ENCODE data around the gene PKP3. TPM values are rescaled to one million over a fixed set of nuclear protein-coding genes. Genes with fewer than 3 reads are reported as not detected.

The PKP3 gene
- total RNA-seq, 3 donors from 2014 or later: 0.32 to 60.9 (median 36.7) TPM

DNA sequence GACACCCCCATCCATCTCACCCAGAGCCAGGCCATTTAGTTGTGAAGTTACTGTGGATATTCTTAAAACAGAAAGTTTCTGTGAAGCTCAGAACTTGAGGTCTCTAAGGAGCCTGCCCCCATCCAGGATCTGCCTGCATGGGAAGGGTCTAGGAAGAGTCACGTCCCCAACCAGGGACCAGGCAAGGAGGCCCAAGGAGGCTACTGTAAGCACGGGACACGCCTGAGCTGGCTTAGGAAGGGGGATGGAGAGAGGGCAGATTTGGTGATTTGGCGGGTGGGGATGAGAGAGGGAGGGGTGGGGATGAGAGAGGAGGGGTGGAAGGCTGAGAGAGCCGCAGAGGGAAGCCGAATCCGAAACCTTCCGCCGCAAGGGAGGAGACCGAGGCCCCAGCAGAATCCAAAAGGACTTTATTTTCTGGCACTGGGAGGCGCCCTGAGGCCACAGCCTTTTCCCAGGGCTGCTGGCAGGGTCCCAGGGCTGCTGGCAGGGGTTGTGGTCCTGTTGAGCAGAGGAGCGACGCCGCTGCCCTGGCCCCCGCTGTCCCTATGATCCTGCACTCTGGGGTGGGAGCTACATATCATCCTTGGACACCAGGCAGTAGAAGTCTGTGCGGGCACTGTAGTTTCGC is 11.4 kb downstream of the PKP3 start:
- no peak overlapping the region for H3K27ac ChIP-seq
- H3K9me3 ChIP-seq: no peaks in the 10 kb centered on the region
- H3K36me3 ChIP-seq: no peaks in the 10 kb centered on the region
- H3K27me3 ChIP-seq: no peaks in the 10 kb centered on the region
- DNase-seq (ENCODE audit: low spot score in 2 of 2): no peak
- TF ChIP-seq POLR2A (IDR thresholded peaks at IDR 0.05): no peak
- TF ChIP-seq, protein P1, sequence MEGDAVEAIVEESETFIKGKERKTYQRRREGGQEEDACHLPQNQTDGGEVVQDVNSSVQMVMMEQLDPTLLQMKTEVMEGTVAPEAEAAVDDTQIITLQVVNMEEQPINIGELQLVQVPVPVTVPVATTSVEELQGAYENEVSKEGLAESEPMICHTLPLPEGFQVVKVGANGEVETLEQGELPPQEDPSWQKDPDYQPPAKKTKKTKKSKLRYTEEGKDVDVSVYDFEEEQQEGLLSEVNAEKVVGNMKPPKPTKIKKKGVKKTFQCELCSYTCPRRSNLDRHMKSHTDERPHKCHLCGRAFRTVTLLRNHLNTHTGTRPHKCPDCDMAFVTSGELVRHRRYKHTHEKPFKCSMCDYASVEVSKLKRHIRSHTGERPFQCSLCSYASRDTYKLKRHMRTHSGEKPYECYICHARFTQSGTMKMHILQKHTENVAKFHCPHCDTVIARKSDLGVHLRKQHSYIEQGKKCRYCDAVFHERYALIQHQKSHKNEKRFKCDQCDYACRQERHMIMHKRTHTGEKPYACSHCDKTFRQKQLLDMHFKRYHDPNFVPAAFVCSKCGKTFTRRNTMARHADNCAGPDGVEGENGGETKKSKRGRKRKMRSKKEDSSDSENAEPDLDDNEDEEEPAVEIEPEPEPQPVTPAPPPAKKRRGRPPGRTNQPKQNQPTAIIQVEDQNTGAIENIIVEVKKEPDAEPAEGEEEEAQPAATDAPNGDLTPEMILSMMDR (IDR thresholded peaks at IDR 0.05): no peak
- TF ChIP-seq POLR2AphosphoS5 (IDR thresholded peaks at IDR 0.05): no peak
- intact Hi-C loops (cut with DNase I; ENCODE audit: low total_unique reads): no loop called here
- peak overlapping the region in 1 of 3 donors; percentile 76 for H3K4me3 ChIP-seq
- peaks cover 0 to 6% of the 10 kb centered on the region in 2 donors for H3K4me1 ChIP-seq

DNA sequence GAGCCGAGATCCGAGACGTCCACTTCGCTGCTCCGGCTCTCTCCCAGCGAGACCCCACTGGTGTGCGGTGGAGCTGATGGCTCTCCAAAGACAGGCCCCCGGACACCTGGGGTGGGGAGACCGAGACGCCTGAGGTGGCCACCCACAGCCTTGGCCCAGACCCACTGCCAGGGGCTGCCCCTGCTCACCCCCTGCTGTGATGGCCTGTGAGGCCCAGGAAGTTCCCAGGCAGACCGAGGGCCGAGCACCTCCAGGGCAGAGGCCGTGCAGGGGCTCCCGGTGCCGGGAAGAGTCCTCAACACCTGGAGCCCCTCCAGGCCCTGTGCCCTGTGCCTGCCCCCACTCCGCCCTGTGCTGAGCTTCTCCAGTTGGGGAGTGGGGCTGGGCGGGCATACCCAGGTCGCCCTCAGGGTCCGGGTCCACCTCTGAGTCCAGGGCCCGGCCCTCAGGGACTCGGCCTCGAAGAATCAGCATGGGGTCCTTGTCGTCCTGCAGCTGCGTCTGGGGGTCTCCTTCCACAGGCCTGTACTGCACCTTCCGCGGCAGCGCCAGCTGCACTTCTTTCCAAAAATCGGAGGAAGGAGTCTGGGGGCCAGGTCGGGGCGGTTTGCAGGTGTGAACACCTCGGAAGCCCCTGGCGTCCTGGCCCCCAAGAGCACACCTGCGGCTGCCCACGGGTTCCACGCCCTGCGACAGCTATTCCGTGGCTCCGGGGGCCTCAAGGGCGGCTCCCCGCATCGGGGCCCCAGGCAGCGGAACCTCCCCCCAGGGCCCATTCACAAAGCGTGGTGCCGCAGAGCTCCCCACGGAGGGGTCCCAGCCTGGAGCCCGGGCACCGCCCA is 12.2 kb downstream of the PKP3 start:
- H3K27ac ChIP-seq: peak overlapping the region; percentile 45 to 68
- TF ChIP-seq, protein P1 (IDR thresholded peaks at IDR 0.05): no peak
- TF ChIP-seq POLR2A (IDR thresholded peaks at IDR 0.05): no peak
- TF ChIP-seq POLR2AphosphoS5 (IDR thresholded peaks at IDR 0.05): no peak
- intact Hi-C loops (cut with DNase I; ENCODE audit: low total_unique reads): no loop called here
- H3K4me3 ChIP-seq: peak overlapping the region; percentile 51 to 76 (median 51)
- H3K27me3 ChIP-seq: no peaks in the 10 kb centered on the region
- no peak for DNase-seq (ENCODE audit: low spot score in 2 of 2)
- no peaks in the 10 kb centered on the region for H3K9me3 ChIP-seq
- peaks cover 0 to 6% of the 10 kb centered on the region in 2 donors for H3K4me1 ChIP-seq
- H3K36me3 ChIP-seq: no peaks in the 10 kb centered on the region

DNA sequence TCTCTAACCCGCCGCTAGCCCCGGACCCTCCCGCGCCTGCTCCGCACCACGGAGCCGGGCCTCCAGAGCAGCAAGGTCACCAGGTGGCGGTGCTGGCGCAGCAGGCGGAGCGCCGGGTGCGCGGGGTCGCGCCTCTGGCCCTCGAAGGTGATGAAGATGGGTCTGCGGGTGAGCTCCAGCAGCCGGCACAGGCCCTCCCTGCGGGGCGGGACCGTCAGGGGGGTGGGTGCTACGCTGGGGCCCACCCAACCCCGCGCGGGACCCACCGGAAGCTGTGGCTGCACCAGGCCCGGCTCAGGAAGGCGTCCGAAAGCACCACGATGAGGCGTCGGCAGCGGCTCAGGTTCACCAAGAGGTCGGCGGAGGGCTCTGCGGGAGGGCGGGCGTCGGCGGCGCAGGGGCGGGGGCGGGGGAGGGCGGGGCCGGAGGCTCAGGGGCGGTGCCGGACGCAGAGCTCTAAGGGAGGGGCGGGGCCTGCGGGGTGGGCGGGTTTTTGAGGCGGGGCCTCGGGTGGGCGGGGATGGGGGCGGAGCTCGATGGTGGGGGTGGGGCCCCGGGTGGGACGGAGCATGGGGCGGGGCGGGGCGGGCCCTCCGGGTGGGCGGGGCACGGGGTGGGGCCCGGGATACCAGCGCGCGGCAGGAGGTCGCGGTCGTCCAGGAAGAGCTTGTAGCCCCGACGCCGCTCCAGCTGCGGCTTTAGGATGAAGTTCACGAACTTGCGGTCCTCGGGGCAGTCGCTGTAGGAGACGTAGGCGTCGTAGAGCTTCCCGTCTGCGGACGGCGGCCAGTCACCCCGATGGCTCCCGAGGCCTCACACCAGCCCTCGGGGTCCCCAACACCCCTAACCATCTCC is 13.0 kb downstream of the PKP3 start:
- no peaks in the 10 kb centered on the region for H3K27me3 ChIP-seq
- peak overlapping the region; percentile 45 to 68 for H3K27ac ChIP-seq
- peak in 1 of 2 donors; percentile 64 for DNase-seq (ENCODE audit: low spot score in 2 of 2)
- peak overlapping the region; percentile 51 to 76 (median 51) for H3K4me3 ChIP-seq
- H3K4me1 ChIP-seq: peaks cover 0 to 6% of the 10 kb centered on the region in 2 donors
- no peaks in the 10 kb centered on the region for H3K9me3 ChIP-seq
- no peaks in the 10 kb centered on the region for H3K36me3 ChIP-seq
- TF ChIP-seq POLR2AphosphoS5 (IDR thresholded peaks at IDR 0.05): peak in 1 of 3 donors; percentile 32
- no peak for TF ChIP-seq POLR2A (IDR thresholded peaks at IDR 0.05)
- TF ChIP-seq, protein P1 (IDR thresholded peaks at IDR 0.05): peak in 1 of 3 donors; percentile 9
- intact Hi-C loops (cut with DNase I; ENCODE audit: low total_unique reads): no loop called here

DNA sequence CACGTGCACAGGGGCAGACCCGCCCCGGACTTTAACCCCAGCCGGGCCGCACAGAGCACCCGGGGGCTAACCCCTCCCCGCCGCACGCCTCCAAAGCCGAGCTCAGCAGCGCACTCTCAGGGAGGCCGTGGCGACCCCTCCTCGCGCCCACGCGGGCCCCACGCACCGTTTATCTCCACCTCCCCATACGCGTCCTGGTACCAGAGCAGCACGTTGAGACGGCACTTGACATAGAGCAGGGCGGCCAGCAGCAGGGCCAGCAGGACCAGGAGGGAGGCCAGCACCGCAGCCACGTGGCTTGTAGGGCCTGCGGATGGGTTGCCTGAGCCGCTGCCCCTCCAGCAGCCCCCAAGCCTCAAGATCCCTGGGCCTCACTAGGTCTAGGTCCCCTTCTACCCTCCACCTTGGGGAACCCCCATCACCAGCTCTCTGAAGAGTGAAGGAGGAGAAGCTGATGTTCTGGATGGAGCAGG is 13.7 kb downstream of the PKP3 start:
- intact Hi-C loops (cut with DNase I; ENCODE audit: low total_unique reads): no loop called here
- H3K36me3 ChIP-seq: no peaks in the 10 kb centered on the region
- no peaks in the 10 kb centered on the region for H3K27me3 ChIP-seq
- peak overlapping the region in 2 of 3 donors; percentile 51 to 76 for H3K4me3 ChIP-seq
- H3K9me3 ChIP-seq: no peaks in the 10 kb centered on the region
- H3K27ac ChIP-seq: peak overlapping the region; percentile 33 to 68
- DNase-seq (ENCODE audit: low spot score in 2 of 2): no peak
- TF ChIP-seq, protein P1 (IDR thresholded peaks at IDR 0.05): no peak
- TF ChIP-seq POLR2AphosphoS5 (IDR thresholded peaks at IDR 0.05): no peak
- no peak for TF ChIP-seq POLR2A (IDR thresholded peaks at IDR 0.05)
- H3K4me1 ChIP-seq: peaks cover 0 to 6% of the 10 kb centered on the region in 2 donors

Data from breast epithelium (tissue), 4 donors.